Uterus (tissue), 2 donors: ENCODE data around the gene RBM4B.

ENCODE experiments used
- POLR2A ChIP-seq, 2 donors: fragments of 450-650 bp; IDR thresholded peaks; one replicate each; pipeline ENCODE4 v1.6.1; 2016; ENCODE audit warnings: antibody characterized with exemption in 2 of 2, mild to moderate bottlenecking in 1 of 2, moderate library complexity in 1 of 2
- TF ChIP-seq, protein P1 (sequence below), 4 experiments: fragments of 200-600 bp in 2 of 4; fragments of 450-650 bp in 2 of 4; sonication (generic) in 2 of 4; IDR thresholded peaks; one replicate each; pipeline ENCODE4 v1.5.1; 2016 to 2019; ENCODE audit warnings: antibody characterized with exemption in 4 of 4, mild to moderate bottlenecking in 2 of 4, moderate library complexity in 1 of 4

DNA sequence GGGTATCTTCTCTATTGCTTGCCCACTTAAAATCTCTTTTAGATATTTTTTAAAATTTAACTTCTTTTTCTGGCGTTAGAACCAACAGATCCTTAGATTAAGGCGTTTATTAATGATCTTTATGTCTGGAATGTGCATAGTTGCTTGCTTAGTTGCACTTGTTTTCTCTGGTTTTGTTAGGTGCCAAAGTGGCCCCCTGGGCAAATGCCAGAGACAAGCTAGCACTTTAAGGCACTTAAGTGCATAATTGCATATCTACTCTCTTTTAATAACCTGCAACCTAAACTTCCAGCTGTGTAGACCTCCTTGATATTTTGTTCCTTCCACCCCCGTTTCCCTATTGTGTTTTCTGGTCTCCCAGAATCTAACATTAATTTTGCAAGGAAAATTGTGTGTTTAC, 35.9 kb downstream of the RBM4B start:
- no peak for TF ChIP-seq POLR2A (IDR thresholded peaks at IDR 0.05)
- TF ChIP-seq, protein P1, sequence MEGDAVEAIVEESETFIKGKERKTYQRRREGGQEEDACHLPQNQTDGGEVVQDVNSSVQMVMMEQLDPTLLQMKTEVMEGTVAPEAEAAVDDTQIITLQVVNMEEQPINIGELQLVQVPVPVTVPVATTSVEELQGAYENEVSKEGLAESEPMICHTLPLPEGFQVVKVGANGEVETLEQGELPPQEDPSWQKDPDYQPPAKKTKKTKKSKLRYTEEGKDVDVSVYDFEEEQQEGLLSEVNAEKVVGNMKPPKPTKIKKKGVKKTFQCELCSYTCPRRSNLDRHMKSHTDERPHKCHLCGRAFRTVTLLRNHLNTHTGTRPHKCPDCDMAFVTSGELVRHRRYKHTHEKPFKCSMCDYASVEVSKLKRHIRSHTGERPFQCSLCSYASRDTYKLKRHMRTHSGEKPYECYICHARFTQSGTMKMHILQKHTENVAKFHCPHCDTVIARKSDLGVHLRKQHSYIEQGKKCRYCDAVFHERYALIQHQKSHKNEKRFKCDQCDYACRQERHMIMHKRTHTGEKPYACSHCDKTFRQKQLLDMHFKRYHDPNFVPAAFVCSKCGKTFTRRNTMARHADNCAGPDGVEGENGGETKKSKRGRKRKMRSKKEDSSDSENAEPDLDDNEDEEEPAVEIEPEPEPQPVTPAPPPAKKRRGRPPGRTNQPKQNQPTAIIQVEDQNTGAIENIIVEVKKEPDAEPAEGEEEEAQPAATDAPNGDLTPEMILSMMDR (IDR thresholded peaks at IDR 0.05) = no peak
